Stimulated activated CD8-positive, alpha-beta memory T cell treated with anti-CD3 and anti-CD28 coated beads, Interleukin-12 subunit alpha, Interleukin-12 subunit beta, amount 100 ng/mL, for 4 hours (primary cell): ENCODE results near the gene TTC7B.

ENCODE experiments used
- DNase-seq: peaks from one replicate; pipeline ENCODE4 v3.0.0-alpha.2; 2020; ENCODE audit warnings: low read depth

TTC7B gene

GRCh38 chr14:90739318-90740068 is 76.7 kb downstream of the TTC7B start:
- DNase-seq: no peak

GRCh38 chr14:90733139-90733808 is 83.0 kb downstream of the TTC7B start:
- DNase-seq: no peak

GRCh38 chr14:90732718-90733117 is 83.5 kb downstream of the TTC7B start:
- DNase-seq: no peak

GRCh38 chr14:90732139-90732538 is 84.1 kb downstream of the TTC7B start:
- DNase-seq: no peak

GRCh38 chr14:90731487-90731886 is 84.7 kb downstream of the TTC7B start:
- DNase-seq: no peak

- DNase-seq: no peak
These were observed 85.9 kb downstream of the TTC7B start for GRCh38 chr14:90730206-90730766.

GRCh38 chr14:90728951-90729350 is 87.3 kb downstream of the TTC7B start:
- no peak for DNase-seq

- no peak for DNase-seq
These were observed 89.1 kb downstream of the TTC7B start for GRCh38 chr14:90727082-90727481.

GRCh38 chr14:90726656-90727055 is 89.6 kb downstream of the TTC7B start:
- DNase-seq: no peak

GRCh38 chr14:90724866-90725265 is 91.4 kb downstream of the TTC7B start:
- DNase-seq: no peak

GRCh38 chr14:90722590-90722989 is 93.6 kb downstream of the TTC7B start:
- DNase-seq: no peak

GRCh38 chr14:90721619-90722305 is 94.5 kb downstream of the TTC7B start:
- DNase-seq: no peak

GRCh38 chr14:90720832-90721231 is 95.4 kb downstream of the TTC7B start:
- DNase-seq: no peak

GRCh38 chr14:90720336-90720735 is 95.9 kb downstream of the TTC7B start:
- DNase-seq: no peak

GRCh38 chr14:90717916-90718315 is 98.3 kb downstream of the TTC7B start:
- no peak for DNase-seq

- no peak for DNase-seq
These were observed 100.2 kb downstream of the TTC7B start for GRCh38 chr14:90715993-90716392.

GRCh38 chr14:90715495-90715894 is 100.7 kb downstream of the TTC7B start:
- no peak for DNase-seq

GRCh38 chr14:90714811-90715210 is 101.4 kb downstream of the TTC7B start:
- no peak for DNase-seq

GRCh38 chr14:90704738-90705392 is 111.4 kb downstream of the TTC7B start:
- no peak for DNase-seq

GRCh38 chr14:90703841-90704737 is 112.1 kb downstream of the TTC7B start:
- DNase-seq: no peak
